HepG2 (cell line): ENCODE data around the gene MLLT10. TPM values are rescaled to one million over a fixed set of nuclear protein-coding genes. Genes with fewer than 3 reads are reported as not detected.

Experiments used
- CBX2 ChIP-seq, 2 experiments: fragments of 200-600 bp in 1 of 2; sonication (generic); formaldehyde crosslinking in 1 of 2; IDR thresholded peaks; 2 replicates each; pipeline versions ENCODE4 v1.7.0 to v1.8.1; 2018 to 2022; ENCODE audit warnings: low read depth in 2 of 2, low read length in 1 of 2, mild to moderate bottlenecking in 1 of 2, missing genetic modification reagents in 1 of 2
- ETV6 ChIP-seq: sonication (generic); formaldehyde crosslinking; conservative IDR thresholded peaks from 2 replicates; pipeline ENCODE4 v1.4.0; 2020; ENCODE audit warnings: missing genetic modification reagents
- GLI4 ChIP-seq: sonication (generic); formaldehyde crosslinking; IDR thresholded peaks from 2 replicates; pipeline ENCODE4 v1.5.1; 2020; ENCODE audit warnings: missing genetic modification reagents, mild to moderate bottlenecking, moderate library complexity, borderline replicate concordance
- HOXD1 ChIP-seq: sonication (generic); formaldehyde crosslinking; IDR thresholded peaks from 2 replicates; pipeline ENCODE4 v1.5.0; 2020; ENCODE audit warnings: missing genetic modification reagents
- KAT2B ChIP-seq: fragments of 150-350 bp; IDR thresholded peaks from 2 replicates; pipeline ENCODE4 v1.6.1; 2014; ENCODE audit warnings: low read depth, low read length, borderline replicate concordance
- MEIS1 ChIP-seq: sonication (generic); formaldehyde crosslinking; IDR thresholded peaks from 2 replicates; pipeline ENCODE4 v1.9.0; 2021; ENCODE audit warnings: mild to moderate bottlenecking, missing genetic modification reagents, moderate library complexity, borderline replicate concordance
- SIN3A ChIP-seq: IDR thresholded peaks from 2 replicates; pipeline ENCODE4 v1.6.1; 2011; ENCODE audit warnings: low read depth, mild to moderate bottlenecking, control low read depth, low read length, borderline replicate concordance
- TCF12 ChIP-seq, 2 experiments: fragments of 450-650 bp in 1 of 2; sonication (generic) in 1 of 2; formaldehyde crosslinking in 1 of 2; IDR thresholded peaks; 2 replicates each; pipeline versions ENCODE4 v1.6.1 to v1.8.0; 2017 to 2022; ENCODE audit warnings: antibody characterized with exemption in 1 of 2, mild to moderate bottlenecking in 1 of 2, missing genetic modification reagents in 1 of 2, moderate library complexity in 1 of 2
- TFDP2 ChIP-seq: sonication (generic); formaldehyde crosslinking; IDR thresholded peaks from 2 replicates; pipeline ENCODE4 v1.4.0; 2020; ENCODE audit warnings: missing genetic modification reagents
- ZKSCAN5 ChIP-seq: sonication (generic); formaldehyde crosslinking; IDR thresholded peaks from 2 replicates; pipeline ENCODE4 v1.5.1; 2020; ENCODE audit warnings: mild to moderate bottlenecking, missing genetic modification reagents
- ZMAT3 ChIP-seq: sonication (generic); formaldehyde crosslinking; conservative IDR thresholded peaks from 2 replicates; pipeline ENCODE4 v1.7.0; 2021; ENCODE audit warnings: missing genetic modification reagents
- ZNF101 ChIP-seq: sonication (generic); formaldehyde crosslinking; IDR thresholded peaks from 2 replicates; pipeline ENCODE4 v1.4.0; 2020; ENCODE audit warnings: mild to moderate bottlenecking, low read depth, missing genetic modification reagents, borderline replicate concordance
- ZNF281 ChIP-seq: sonication (generic); formaldehyde crosslinking; IDR thresholded peaks from 2 replicates; pipeline ENCODE4 v1.4.0; 2020; ENCODE audit warnings: missing genetic modification reagents, borderline replicate concordance
- ZNF451 ChIP-seq: sonication (generic); formaldehyde crosslinking; IDR thresholded peaks from 2 replicates; pipeline ENCODE4 v1.5.0; 2020; ENCODE audit warnings: mild to moderate bottlenecking, missing genetic modification reagents
- ZNF550 ChIP-seq: sonication (generic); formaldehyde crosslinking; IDR thresholded peaks from 2 replicates; pipeline ENCODE4 v1.4.0; 2020; ENCODE audit warnings: mild to moderate bottlenecking, missing genetic modification reagents, borderline replicate concordance
- ZNF782 ChIP-seq: sonication (generic); formaldehyde crosslinking; IDR thresholded peaks from 2 replicates; pipeline ENCODE4 v1.4.0; 2020; ENCODE audit warnings: missing genetic modification reagents, mild to moderate bottlenecking, borderline replicate concordance
- polyA plus RNA-seq, 8 experiments: library from polyadenylated mRNA; depleted of rRNA in 3 of 8; stranded (reverse) in 7 of 8; unstranded in 1 of 8; fragments of >200 nt; fragmentation: Illumina TruSeq in 4 of 8; extraction: Trizol in 4 of 8; gene quantifications; 2 replicates each; pipeline versions ENCODE4 v1.2.1 to v1.2.3, GENCODE V29; 2011 to 2016; ENCODE audit warnings: low read depth in 4 of 8, missing spikeins in 1 of 8, mixed read lengths in 1 of 8; ENCODE audit not compliant: insufficient read depth in 1 of 8
- total RNA-seq, 5 experiments: library from RNA; depleted of rRNA; stranded (reverse); fragments of >200 nt; fragmentation: Illumina TruSeq; extraction: Trizol; gene quantifications; 2 replicates each; pipeline ENCODE4 v1.2.3, GENCODE V29; 2016; ENCODE audit warnings: low read depth in 1 of 5
- TF ChIP-seq, protein P1 (sequence below): sonication (generic); formaldehyde crosslinking; IDR thresholded peaks from 2 replicates; pipeline ENCODE4 v1.4.0; 2020; ENCODE audit warnings: missing genetic modification reagents, mild to moderate bottlenecking, borderline replicate concordance

MLLT10 gene
- total and polyA plus RNA-seq, 2 of the 13 experiments (the other 11 are each of a cell fraction or from before 2014, with no cell fraction given) = 51.3 to 84.1 TPM

DNA sequence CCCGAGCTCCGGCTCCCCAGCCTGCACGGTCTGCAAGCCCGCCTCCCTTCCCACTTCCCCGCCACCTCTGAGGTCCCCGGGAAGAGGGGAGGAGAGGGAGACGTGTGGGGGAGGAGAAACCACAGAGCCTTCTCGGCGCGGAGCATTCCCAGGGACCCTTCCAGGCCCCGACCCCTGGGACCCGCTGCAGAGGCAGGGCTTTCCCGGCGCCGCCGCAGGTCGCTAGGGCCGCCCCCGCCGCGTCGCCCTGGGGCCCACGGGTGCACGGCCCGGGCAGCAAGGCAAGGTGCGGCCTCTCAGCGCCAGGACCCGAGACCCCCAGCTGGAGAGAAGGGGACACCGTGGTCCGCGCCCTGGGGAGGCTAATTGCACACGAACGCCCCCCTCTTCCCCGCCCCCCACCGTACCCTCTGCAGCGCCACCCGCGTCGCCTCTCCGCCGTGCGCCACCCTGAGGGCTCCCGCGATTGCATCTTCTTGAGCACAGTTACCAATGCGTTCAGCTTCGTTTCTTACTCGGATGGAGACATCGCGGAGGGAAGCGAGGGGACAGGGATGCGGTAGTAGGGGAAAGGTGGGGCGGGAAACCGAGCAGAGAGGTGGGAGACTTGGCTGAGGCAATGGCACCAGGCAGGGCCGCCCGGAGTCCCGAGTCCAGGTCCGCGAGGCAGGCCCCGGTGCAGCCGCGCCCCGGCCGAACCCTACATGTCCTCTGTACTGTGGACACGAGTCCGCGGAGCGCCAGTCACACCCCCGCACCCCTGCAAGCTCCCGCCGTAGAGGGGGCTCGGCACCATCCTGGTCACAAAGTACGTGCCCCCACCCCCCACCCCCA is 37.5 kb upstream of the MLLT10 start (continued):
- TF ChIP-seq ZNF782 (CRISPR knock-in tag) (0 out of 2 replicates have a peak, but pooled peaks have one; percentile 20), CBX2 (IDR thresholded peaks at IDR 0.05; ENCODE audit: low read depth, low read length) (no peak), CBX2 (CRISPR knock-in tag; IDR thresholded peaks at IDR 0.05; ENCODE audit: low read depth) (0 out of 2 replicates have a peak, but pooled peaks have one; percentile 8), KAT2B (no peak), HOXD1 (peak; percentile 78), ZMAT3 (CRISPR knock-in tag) (no peak; the same call in none of the 2 replicates), ZNF451 (CRISPR knock-in tag) (0 out of 2 replicates have a peak, but pooled peaks have one; percentile 45), ZNF550 (0 out of 2 replicates have a peak, but pooled peaks have one; percentile 38), ZKSCAN5 (CRISPR knock-in tag) (peak; percentile 65; the same call in 1 of the 2 replicates), GLI4 (CRISPR knock-in tag) (peak; percentile 93; the same call in 1 of the 2 replicates), ETV6 (CRISPR knock-in tag) (no peak), SIN3A (no peak; the same call in 1 of the 2 replicates), TCF12 (IDR thresholded peaks at IDR 0.05) (no peak), TCF12 (CRISPR knock-in tag; IDR thresholded peaks at IDR 0.05) (no peak), TFDP2 (0 out of 2 replicates have a peak, but pooled peaks have one; percentile 1), ZNF101 (CRISPR knock-in tag) (peak; percentile 34; the same call in 1 of the 2 replicates), MEIS1 (CRISPR knock-in tag) (peak; percentile 21; the same call in 1 of the 2 replicates), ZNF281 (0 out of 2 replicates have a peak, but pooled peaks have one; percentile 53)
- TF ChIP-seq, protein P1, sequence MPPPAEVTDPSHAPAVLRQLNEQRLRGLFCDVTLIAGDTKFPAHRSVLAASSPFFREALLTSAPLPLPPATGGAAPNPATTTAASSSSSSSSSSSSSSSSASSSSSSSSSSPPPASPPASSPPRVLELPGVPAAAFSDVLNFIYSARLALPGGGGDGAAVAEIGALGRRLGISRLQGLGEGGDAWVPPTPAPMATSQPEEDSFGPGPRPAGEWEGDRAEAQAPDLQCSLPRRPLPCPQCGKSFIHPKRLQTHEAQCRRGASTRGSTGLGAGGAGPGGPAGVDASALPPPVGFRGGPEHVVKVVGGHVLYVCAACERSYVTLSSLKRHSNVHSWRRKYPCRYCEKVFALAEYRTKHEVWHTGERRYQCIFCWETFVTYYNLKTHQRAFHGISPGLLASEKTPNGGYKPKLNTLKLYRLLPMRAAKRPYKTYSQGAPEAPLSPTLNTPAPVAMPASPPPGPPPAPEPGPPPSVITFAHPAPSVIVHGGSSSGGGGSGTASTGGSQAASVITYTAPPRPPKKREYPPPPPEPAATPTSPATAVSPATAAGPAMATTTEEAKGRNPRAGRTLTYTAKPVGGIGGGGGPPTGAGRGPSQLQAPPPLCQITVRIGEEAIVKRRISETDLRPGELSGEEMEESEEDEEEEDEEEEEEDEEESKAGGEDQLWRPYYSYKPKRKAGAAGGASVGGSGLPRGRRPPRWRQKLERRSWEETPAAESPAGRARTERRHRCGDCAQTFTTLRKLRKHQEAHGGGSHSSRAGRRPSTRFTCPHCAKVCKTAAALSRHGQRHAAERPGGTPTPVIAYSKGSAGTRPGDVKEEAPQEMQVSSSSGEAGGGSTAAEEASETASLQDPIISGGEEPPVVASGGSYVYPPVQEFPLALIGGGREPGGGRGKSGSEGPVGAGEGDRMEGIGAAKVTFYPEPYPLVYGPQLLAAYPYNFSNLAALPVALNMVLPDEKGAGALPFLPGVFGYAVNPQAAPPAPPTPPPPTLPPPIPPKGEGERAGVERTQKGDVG (CRISPR knock-in tag) = peak; percentile 67
